Mucosa of descending colon (tissue), 3 donors: ENCODE results near the gene DAZAP1. TPM values are rescaled to one million over a fixed set of nuclear protein-coding genes. Genes with fewer than 3 reads are reported as not detected.
A peak's percentile ranks its signal among the peaks of the same experiment; 100 is the strongest.

Experiments used
- ATAC-seq: fragments of 200-7000 bp; cut with Tn5 transposase; one replicate; pipeline ENCODE4 v1.9.1; 2020; ENCODE audit warnings: mild to moderate bottlenecking, moderate library complexity
- DNase-seq, 3 donors: peaks; one replicate each; pipeline ENCODE4 v3.0.0-alpha.2; 2020
- H3K36me3 ChIP-seq: fragments of 200-600 bp; one replicate; pipeline ENCODE4 v1.8.0; 2021; ENCODE audit warnings: low read depth, mild to moderate bottlenecking
- H3K4me1 ChIP-seq: fragments of 200-600 bp; one replicate; pipeline ENCODE4 v1.8.0; 2021; ENCODE audit warnings: low read depth, mild to moderate bottlenecking
- H3K4me3 ChIP-seq: fragments of 200-600 bp; one replicate; pipeline ENCODE4 v1.8.0; 2021; ENCODE audit warnings: mild to moderate bottlenecking
- H3K9me3 ChIP-seq: fragments of 200-600 bp; one replicate; pipeline ENCODE4 v1.8.0; 2021; ENCODE audit warnings: mild to moderate bottlenecking
- CTCF ChIP-seq: fragments of 200-600 bp; IDR thresholded peaks from one replicate; pipeline ENCODE4 v1.8.0; 2022; ENCODE audit warnings: antibody characterized with exemption, mild to moderate bottlenecking
- intact Hi-C, 2 donors: fragments of 100-400 bp; cut with DNase I in 1 of 2; cut with micrococcal nuclease in 1 of 2; formaldehyde crosslinking; loops; one replicate each; pipeline versions ENCODE4 v1.11.0 to v1.11.1; 2022; cut with DNase I, micrococcal nuclease
- total RNA-seq, 3 donors: library from RNA; stranded (reverse); fragmentation: NEBNext Ultra II Directional in 2 of 3; extraction: Animal tissue kit (Norgen Biotek cat#: 25700) in 2 of 3; gene quantifications; one replicate each; pipeline versions ENCODE4 v1.2.1 to v1.2.4, GENCODE V29; 2021 to 2023
- donor health status: DM: no; HTN: no; CAD: no; lungs with moderate emphysema.
- donor health status: DM: no; HTN: no; CAD: no.
- donor health status: DM: no; HTN: yes; CAD: no.

The DAZAP1 gene
- total RNA-seq, 3 donors from 2014 or later = 117 to 123 (median 119) TPM

GRCh38 chr19:1460033-1460995 lies 52.9 kb downstream of the DAZAP1 start:
- no peak for TF ChIP-seq CTCF
- H3K4me1 ChIP-seq = peaks cover 16% of the 10 kb centered on the region
- no peak for ATAC-seq
- no peaks in the 10 kb centered on the region for H3K36me3 ChIP-seq
- H3K9me3 ChIP-seq = no peaks in the 10 kb centered on the region
- intact Hi-C loops = no loop called here
- no peak overlapping the region for H3K4me3 ChIP-seq
- no peak for DNase-seq

- TF ChIP-seq CTCF = no peak
- H3K9me3 ChIP-seq = no peaks in the 10 kb centered on the region
- no peaks in the 10 kb centered on the region for H3K36me3 ChIP-seq
- intact Hi-C loops = no loop called here
- ATAC-seq (no peak), DNase-seq (no peak)
- H3K4me1 ChIP-seq = peaks cover 15% of the 10 kb centered on the region
- H3K4me3 ChIP-seq = no peak overlapping the region
Measured at GRCh38 chr19:1461862-1462261, 54.5 kb downstream of the DAZAP1 start.

- ATAC-seq (peak; percentile 81), DNase-seq (peak; percentile 65 to 80 (median 70))
- no peaks in the 10 kb centered on the region for H3K36me3 ChIP-seq
- TF ChIP-seq CTCF = peak; percentile 37
- H3K4me1 ChIP-seq = peaks cover 40% of the 10 kb centered on the region
- no peak overlapping the region for H3K4me3 ChIP-seq
- intact Hi-C loops = no loop called here
- H3K9me3 ChIP-seq = no peaks in the 10 kb centered on the region
Measured at GRCh38 chr19:1465191-1466016, 58.0 kb downstream of the DAZAP1 start.

GRCh38 chr19:1466018-1466460 lies 58.7 kb downstream of the DAZAP1 start:
- no peak for TF ChIP-seq CTCF
- no peaks in the 10 kb centered on the region for H3K9me3 ChIP-seq
- H3K4me1 ChIP-seq = peaks cover 47% of the 10 kb centered on the region
- no peaks in the 10 kb centered on the region for H3K36me3 ChIP-seq
- no peak overlapping the region for H3K4me3 ChIP-seq
- ATAC-seq (no peak), DNase-seq (no peak)
- intact Hi-C loops = no loop called here

GRCh38 chr19:1466461-1467214 lies 59.3 kb downstream of the DAZAP1 start:
- no peak for ATAC-seq
- Histone ChIP-seq H3K4me1 (peaks cover 53% of the 10 kb centered on the region), H3K36me3 (no peaks in the 10 kb centered on the region), H3K4me3 (no peak overlapping the region), H3K9me3 (no peaks in the 10 kb centered on the region)
- DNase-seq = peak in 2 of 3 donors; percentile 22 to 41
- TF ChIP-seq CTCF = no peak
- intact Hi-C loops = no loop called here
